ENCODE results near the gene SLC2A4. TPM values are rescaled to one million over a fixed set of nuclear protein-coding genes. Genes with fewer than 3 reads are reported as not detected.

SLC2A4 gene
- total RNA-seq, 1 experiment from 2014 or later, result 0.19 TPM

DNA sequence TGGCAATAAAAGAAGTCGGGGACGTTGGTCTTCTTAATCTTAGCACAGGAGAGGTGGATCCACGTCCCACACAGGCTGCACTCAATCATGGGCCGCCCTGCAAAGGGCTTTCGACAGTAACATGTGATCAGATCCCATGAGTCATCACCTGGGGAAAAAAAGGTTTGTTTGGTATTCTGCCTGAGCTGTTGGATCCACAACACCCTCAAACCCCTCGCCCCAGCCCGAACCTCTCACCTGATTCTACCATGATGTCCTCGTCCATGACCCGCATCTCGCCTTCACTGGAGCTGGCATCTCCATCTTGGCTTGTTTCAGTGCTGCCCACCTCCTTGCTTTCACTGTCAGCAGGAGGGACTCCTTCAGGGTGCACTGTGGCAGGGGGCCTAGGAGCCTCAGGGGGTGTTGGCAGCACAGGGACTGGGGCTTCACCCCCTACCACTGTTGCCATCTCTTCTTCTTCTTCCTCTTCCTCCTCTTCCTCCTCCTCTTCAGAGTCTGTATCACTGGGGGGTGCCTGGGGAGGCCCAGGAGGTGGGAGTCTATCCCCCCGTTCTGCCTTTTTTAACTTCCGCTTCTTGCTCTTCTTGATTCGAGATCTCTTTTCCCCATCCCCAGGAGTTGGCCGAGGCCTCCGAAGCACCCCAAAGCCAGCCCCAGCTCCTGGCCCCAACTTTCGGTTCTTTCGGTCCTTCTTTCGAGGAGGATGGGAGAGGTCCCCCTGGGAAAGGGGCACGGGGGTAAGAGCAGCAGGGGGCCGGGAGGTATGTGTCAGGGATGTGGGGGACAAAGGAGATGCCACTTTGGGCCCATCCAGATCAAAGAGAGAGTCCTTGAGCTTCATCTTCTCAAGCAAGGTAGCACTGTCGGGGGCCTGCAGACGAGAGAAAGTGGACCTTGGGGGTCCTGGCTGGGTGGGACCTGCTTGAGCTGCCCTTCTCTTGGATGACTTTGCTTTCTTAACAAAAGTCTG, 45.5 kb upstream of the SLC2A4 start:
- H3K27me3 Mint-ChIP-seq (ENCODE audit: unreplicated experiment), result no peaks in the 10 kb centered on the region
- BruUV-seq (replicated peaks), result TSS peak; percentile 3
- DNase-seq, result no peak
- peaks cover 91% of the 10 kb centered on the region for H3K36me3 Mint-ChIP-seq (ENCODE audit: insufficient read depth, unreplicated experiment)
- no peak overlapping the region for H3K27ac Mint-ChIP-seq (ENCODE audit: unreplicated experiment)
- peaks cover 48% of the 10 kb centered on the region for H3K4me1 Mint-ChIP-seq (ENCODE audit: low read depth, unreplicated experiment)
- no peaks in the 10 kb centered on the region for H3K9me3 Mint-ChIP-seq (ENCODE audit: low read depth, unreplicated experiment)
- intact Hi-C loops (cut with micrococcal nuclease; ENCODE audit: unreplicated experiment), result no loop called here
- no peak for TF ChIP-seq CTCF (IDR thresholded peaks at IDR 0.05; ENCODE audit: unreplicated experiment)
- H3K4me3 Mint-ChIP-seq (ENCODE audit: low read depth, unreplicated experiment), result peak overlapping the region; percentile 82
- CTCF ChIA-PET, result no interaction called here

DNA sequence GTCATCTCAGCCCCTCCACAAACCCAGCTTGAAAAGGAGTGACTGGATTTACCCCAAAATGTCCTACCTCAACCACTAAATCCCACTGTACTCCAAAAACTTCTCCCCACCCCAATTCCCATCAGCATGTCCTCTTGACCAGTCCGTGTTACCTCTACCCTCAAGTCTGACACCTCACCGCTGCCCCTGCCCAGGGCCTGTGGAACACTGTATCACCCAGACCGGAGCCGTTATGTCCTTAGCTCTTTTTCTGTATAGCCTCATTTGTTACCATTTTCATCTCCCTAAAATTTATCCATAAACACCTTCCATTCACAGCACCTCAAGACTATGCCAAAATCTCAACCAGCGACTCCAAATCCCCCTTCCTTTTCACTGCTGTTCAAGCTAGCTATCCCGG, 44.7 kb upstream of the SLC2A4 start:
- intact Hi-C loops (cut with micrococcal nuclease; ENCODE audit: unreplicated experiment), result no loop called here

DNA sequence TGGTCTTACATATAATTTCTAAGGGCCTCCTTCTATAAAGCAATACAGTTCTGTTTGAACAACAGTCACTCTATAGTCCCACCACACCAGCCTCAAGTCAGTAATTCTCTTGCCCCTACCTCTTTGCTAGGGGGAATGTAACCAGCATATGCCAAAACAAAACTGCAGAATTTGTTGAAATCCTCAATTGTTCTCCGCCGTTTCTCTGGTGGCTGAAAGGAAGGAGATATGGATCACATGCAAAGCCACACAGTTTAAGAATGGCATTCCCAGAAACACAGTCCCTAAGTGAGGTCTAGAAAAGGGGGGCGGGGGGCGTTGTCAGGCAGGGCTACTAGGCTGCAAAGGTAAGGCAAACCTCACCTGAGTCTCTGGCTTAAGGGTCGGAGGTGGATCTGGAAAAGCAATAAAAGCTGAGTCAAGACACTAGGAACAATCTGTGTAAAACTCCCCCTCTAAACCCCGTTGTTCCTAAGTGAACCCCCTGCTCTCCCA, 44.2 kb upstream of the SLC2A4 start:
- Mint-ChIP-seq H3K27ac (ENCODE audit: unreplicated experiment) (peak overlapping the region; percentile 48), H3K27me3 (ENCODE audit: unreplicated experiment) (no peaks in the 10 kb centered on the region), H3K4me3 (ENCODE audit: low read depth, unreplicated experiment) (peak overlapping the region; percentile 85), H3K9me3 (ENCODE audit: low read depth, unreplicated experiment) (no peaks in the 10 kb centered on the region), H3K36me3 (ENCODE audit: insufficient read depth, unreplicated experiment) (peaks cover 98% of the 10 kb centered on the region), H3K4me1 (ENCODE audit: low read depth, unreplicated experiment) (peaks cover 46% of the 10 kb centered on the region)
- BruUV-seq (replicated peaks), result no TSS peak
- CTCF ChIA-PET, result no interaction called here
- no peak for DNase-seq
- intact Hi-C loops (cut with micrococcal nuclease; ENCODE audit: unreplicated experiment), result no loop called here
- TF ChIP-seq CTCF (IDR thresholded peaks at IDR 0.05; ENCODE audit: unreplicated experiment), result no peak

More for the DNA sequence above, 44.7 kb upstream of the SLC2A4 start:
- no peak for TF ChIP-seq CTCF (IDR thresholded peaks at IDR 0.05; ENCODE audit: unreplicated experiment)
- Mint-ChIP-seq H3K27me3 (ENCODE audit: unreplicated experiment) (no peaks in the 10 kb centered on the region), H3K36me3 (ENCODE audit: insufficient read depth, unreplicated experiment) (peaks cover 98% of the 10 kb centered on the region), H3K9me3 (ENCODE audit: low read depth, unreplicated experiment) (no peaks in the 10 kb centered on the region), H3K4me1 (ENCODE audit: low read depth, unreplicated experiment) (peaks cover 51% of the 10 kb centered on the region), H3K27ac (ENCODE audit: unreplicated experiment) (peak overlapping the region; percentile 48), H3K4me3 (ENCODE audit: low read depth, unreplicated experiment) (peak overlapping the region; percentile 85)
- no TSS peak for BruUV-seq (replicated peaks)
- CTCF ChIA-PET, result no interaction called here
- DNase-seq, result no peak

GRCh38 chr17:7237761-7238419, 43.6 kb upstream of the SLC2A4 start:
- CTCF ChIA-PET, result interaction anchor here (1.0 kb wide), 1 partner anchor 24 kb away, joined by 13 read pairs; no protein-coding TSS in a partner anchor
- Mint-ChIP-seq H3K27me3 (ENCODE audit: unreplicated experiment) (no peaks in the 10 kb centered on the region), H3K36me3 (ENCODE audit: insufficient read depth, unreplicated experiment) (peaks cover 99% of the 10 kb centered on the region), H3K9me3 (ENCODE audit: low read depth, unreplicated experiment) (no peaks in the 10 kb centered on the region), H3K4me1 (ENCODE audit: low read depth, unreplicated experiment) (peaks cover 44% of the 10 kb centered on the region), H3K27ac (ENCODE audit: unreplicated experiment) (peak overlapping the region; percentile 83), H3K4me3 (ENCODE audit: low read depth, unreplicated experiment) (peak overlapping the region; percentile 85)
- peak; percentile 71 for DNase-seq
- intact Hi-C loops (cut with micrococcal nuclease; ENCODE audit: unreplicated experiment), result no loop called here
- BruUV-seq (replicated peaks), result no TSS peak
- no peak for TF ChIP-seq CTCF (IDR thresholded peaks at IDR 0.05; ENCODE audit: unreplicated experiment)

Data from Calu3 (cell line).